K562 (cell line): ENCODE results near the gene MARCHF3. TPM values are rescaled to one million over a fixed set of nuclear protein-coding genes. Genes with fewer than 3 reads are reported as not detected.
A peak's percentile ranks its signal among the peaks of the same experiment; 100 is the strongest.

Experiments used
- ATAC-seq: fragments of 200-7000 bp; cut with Tn5 transposase; 3 replicates; pipeline ENCODE4 v1.9.1; 2020; ENCODE audit warnings: moderate library complexity
- BruUV-seq: library from RNA; stranded (reverse); fragments of 400-500 nt; replicated peaks from 2 replicates; lab custom pipeline; 2021; lab: Mats Ljungman, UMichigan
- CTCF ChIA-PET: fragments of 300-600 bp; formaldehyde crosslinking; extraction: SDS; loops from one replicate; lab custom pipeline; 2021; ENCODE audit warnings: low intra/inter-chr PET ratio; lab: Yijun Ruan, JAX
- POLR2A ChIA-PET: fragments of 300-600, 350-650 bp; sonication (Branson Sonifier 250); formaldehyde crosslinking; extraction: SDS; loops from one replicate; lab custom pipeline; 2021; ENCODE audit warnings: antibody characterized with exemption, inconsistent platforms; lab: Yijun Ruan, JAX
- DNase-seq, 4 experiments: peaks; one replicate each; pipeline versions ENCODE4 v3.0.0 to v3.0.0-alpha.2; 2011 to 2018; ENCODE audit warnings: low spot score in 3 of 4, mixed read lengths in 3 of 4; ENCODE audit errors: extremely low read depth in 1 of 4
- FAIRE-seq: peaks from 2 replicates; lab custom pipeline; 2011; peaks lifted over from hg19 to GRCh38; lab: Jason Lieb, UNC
- H2AFZ ChIP-seq: 2 replicates; pipeline ENCODE4 v1.6.0; 2011; ENCODE audit warnings: low read depth, low read length, control low read depth, inconsistent platforms
- H3K27ac ChIP-seq: fragments of 200-600 bp; 3 replicates; pipeline ENCODE4 v1.8.0; 2011; ENCODE audit warnings: low read depth, mild to moderate bottlenecking, control low read depth, inconsistent platforms, low read length, moderate library complexity, mixed read lengths; ENCODE audit errors: extremely low read depth
- H3K27me3 ChIP-seq, 2 experiments: fragments of 300-600 bp in 1 of 2; 2 replicates in 1 of 2; 3 replicates in 1 of 2; pipeline versions ENCODE4 v1.6.0 to v1.8.0; 2011; ENCODE audit warnings: inconsistent platforms in 2 of 2, low read length in 2 of 2, mild to moderate bottlenecking in 1 of 2, mixed read lengths in 1 of 2, moderate library complexity in 1 of 2; ENCODE audit not compliant: control insufficient read depth in 2 of 2, insufficient read depth in 2 of 2
- H3K36me3 ChIP-seq: fragments of 300-600 bp; 3 replicates; pipeline ENCODE4 v1.8.0; 2011; ENCODE audit warnings: mild to moderate bottlenecking, low read length, inconsistent platforms; ENCODE audit not compliant: control insufficient read depth, insufficient read depth
- H3K4me1 ChIP-seq, 2 experiments: fragments of 200-600 bp in 1 of 2; replicated peaks in 1 of 2; 2 replicates in 1 of 2; 3 replicates in 1 of 2; pipeline versions ENCODE4 v1.5.1 to v1.8.0; 2011; ENCODE audit warnings: inconsistent platforms in 2 of 2, low read length in 2 of 2, mild to moderate bottlenecking in 1 of 2, mixed read lengths in 1 of 2, moderate library complexity in 1 of 2; ENCODE audit not compliant: control insufficient read depth in 2 of 2, insufficient read depth in 2 of 2
- H3K4me2 ChIP-seq: 2 replicates; pipeline ENCODE4 v1.6.1; 2011; ENCODE audit warnings: low read length, control low read depth, inconsistent platforms, mixed read lengths; ENCODE audit not compliant: insufficient read depth
- H3K4me3 ChIP-seq: fragments of 200-600 bp; sonication (generic), shearing (Covaris generic); 2 replicates; pipeline ENCODE4 v1.5.1; 2016; ENCODE audit warnings: control low read depth, inconsistent platforms
- H3K79me2 ChIP-seq: fragments of 200-600 bp; 3 replicates; pipeline ENCODE4 v1.8.0; 2011; ENCODE audit warnings: low read length, inconsistent platforms; ENCODE audit not compliant: control insufficient read depth, insufficient read depth
- H3K9ac ChIP-seq, 2 experiments: 2 replicates each; pipeline versions ENCODE4 v1.6.0 to v1.6.1; 2011; ENCODE audit warnings: low read depth in 2 of 2, low read length in 2 of 2, control low read depth in 1 of 2, inconsistent platforms in 1 of 2, mild to moderate bottlenecking in 1 of 2, mixed read lengths in 1 of 2; ENCODE audit not compliant: insufficient read depth in 1 of 2
- H3K9me1 ChIP-seq: one replicate; pipeline ENCODE4 v1.6.0; 2011; ENCODE audit warnings: inconsistent platforms, mild to moderate bottlenecking, low read length, moderate library complexity; ENCODE audit not compliant: control insufficient read depth, insufficient read depth
- H3K9me3 ChIP-seq: replicated peaks from 2 replicates; pipeline ENCODE4 v1.5.1; 2011; ENCODE audit warnings: low read depth, low read length, inconsistent platforms; ENCODE audit not compliant: control insufficient read depth, insufficient read depth
- H4K20me1 ChIP-seq: replicated peaks from 2 replicates; pipeline ENCODE4 v1.6.1; 2011; ENCODE audit warnings: low read length, inconsistent platforms, mixed read lengths; ENCODE audit not compliant: control insufficient read depth, insufficient read depth
- CC2D1A ChIP-seq: fragments of 450-650 bp; IDR thresholded peaks from 2 replicates; pipeline ENCODE4 v1.6.1; 2017; ENCODE audit warnings: mild to moderate bottlenecking
- CEBPB ChIP-seq: fragments of 450-650 bp; IDR thresholded peaks from 2 replicates; pipeline ENCODE4 v1.6.1; 2016; ENCODE audit warnings: missing genetic modification characterization, missing compliant biosample characterization
- CEBPG ChIP-seq, 3 experiments: fragments of 200-800 bp in 1 of 3; sonication (Bioruptor generic) in 1 of 3; sonication (generic) in 1 of 3; formaldehyde crosslinking in 1 of 3; IDR thresholded peaks in 2 of 3; conservative IDR thresholded peaks in 1 of 3; 2 replicates each; pipeline versions ENCODE4 v1.6.1 to v1.8.0; 2016 to 2022; ENCODE audit warnings: missing compliant biosample characterization in 2 of 3, missing genetic modification characterization in 2 of 3, mild to moderate bottlenecking in 1 of 3, missing genetic modification reagents in 1 of 3
- DEAF1 ChIP-seq: fragments of 450-650 bp; formaldehyde crosslinking; IDR thresholded peaks from 2 replicates; pipeline ENCODE4 v1.4.0; 2020; ENCODE audit warnings: mild to moderate bottlenecking, moderate library complexity
- WGBS: fragments of 100-300 bp; shearing (Covaris generic); methylation state at CpG from one replicate; pipeline ENCODE4 v1.1.6; 2016; ENCODE audit warnings: low coverage, mixed read lengths; ENCODE audit not compliant: insufficient coverage; ENCODE audit errors: missing lambda C conversion rate; 5-methylcytosine and 5-hydroxymethylcytosine counted together
- in situ Hi-C: fragments of 300-500 bp; cut with MboI; formaldehyde crosslinking; loops from 4 replicates; pipeline ENCODE4 v1.15.0; 2018; ENCODE audit warnings: inconsistent platforms, mixed read lengths
- intact Hi-C: fragments of 100-400 bp; cut with micrococcal nuclease; formaldehyde crosslinking; loops from 2 replicates; pipeline ENCODE4 v1.14.2; 2022
- polyA plus RNA-seq, 8 experiments: library from polyadenylated mRNA; depleted of rRNA in 4 of 8; stranded (reverse) in 5 of 8; unstranded in 3 of 8; fragments of >200 nt; fragmentation: Nextera tagmentation in 2 of 8; fragmentation: Illumina TruSeq in 1 of 8; extraction: Ambion mirVana in 2 of 8; extraction: Trizol in 1 of 8; gene quantifications; 2 replicates each; pipeline versions ENCODE4 v1.2.1 to v1.2.3, GENCODE V29; 2011 to 2014; ENCODE audit warnings: inconsistent platforms in 1 of 8, missing spikeins in 1 of 8
- total RNA-seq, 7 experiments: library from RNA; depleted of rRNA in 6 of 7; stranded (reverse); fragments of >200 nt in 6 of 7; fragmentation: Illumina TruSeq in 2 of 7; extraction: Trizol in 2 of 7; gene quantifications; 2 replicates each; pipeline versions ENCODE4 v1.2.1 to v1.2.3, GENCODE V29; 2011 to 2021; ENCODE audit warnings: low replicate concordance in 1 of 7

Gene MARCHF3
- total and polyA plus RNA-seq, 9 of the 15 experiments (the other 6 are each of a cell fraction or from before 2014, with no cell fraction given): 5.6 to 37.4 (median 16.5) TPM

- DNase-seq: no peak
- no peaks in the 10 kb centered on the region for H3K9me3 ChIP-seq
- TF ChIP-seq CC2D1A: no peak
- TF ChIP-seq, all 486 proteins: peak for 0
- POLR2A ChIA-PET: interaction anchor here (0.5 to 1.5 kb wide), 4 partner anchors 8 to 241 kb away, joined by 3 to 4 read pairs (median 4); no protein-coding TSS in a partner anchor
- Histone ChIP-seq H3K4me2 (no peak overlapping the region), H3K27me3 (no peaks in the 10 kb centered on the region), H3K9ac (no peak overlapping the region), H3K79me2 (peaks cover 53% of the 10 kb centered on the region), H3K4me1 (peaks cover 5 to 30% of the 10 kb centered on the region in 2 experiments; a peak in 4 of 5 replicates), H2AFZ (no peak overlapping the region), H3K4me3 (no peak overlapping the region), H4K20me1 (no peaks in the 10 kb centered on the region), H3K9me1 (peaks cover 8% of the 10 kb centered on the region), H3K36me3 (peaks cover 4% of the 10 kb centered on the region; the same call in 2 of the 3 replicates), H3K27ac (no peak overlapping the region)
- 81% methylated on average over 2 of the region's 2 CpGs for WGBS
- intact Hi-C loops: no loop called here
- no peak for FAIRE-seq
- in situ Hi-C loops: no loop called here
- ATAC-seq: no peak
- CTCF ChIA-PET: no interaction called here
- BruUV-seq: no TSS peak
These were observed 80.9 kb downstream of the MARCHF3 start for GRCh38 chr5:126949475-126949874.

- in situ Hi-C loops: no loop called here
- ATAC-seq: peak; percentile 19; the same call in 1 of the 3 replicates
- POLR2A ChIA-PET: no interaction called here
These were observed 81.9 kb downstream of the MARCHF3 start for GRCh38 chr5:126948453-126948852.

More at GRCh38 chr5:126948453-126948852, 81.9 kb downstream of the MARCHF3 start:
- no peaks in the 10 kb centered on the region for H3K27me3 ChIP-seq
- DNase-seq (no peak), FAIRE-seq (no peak)
- no TSS peak for BruUV-seq
- H3K4me3 ChIP-seq: no peak overlapping the region
- H3K36me3 ChIP-seq: peaks cover 4% of the 10 kb centered on the region; the same call in 2 of the 3 replicates
- no peak overlapping the region for H3K9ac ChIP-seq
- H3K79me2 ChIP-seq: peaks cover 58% of the 10 kb centered on the region
- H4K20me1 ChIP-seq: no peaks in the 10 kb centered on the region
- intact Hi-C loops: no loop called here
- H3K9me3 ChIP-seq: no peaks in the 10 kb centered on the region
- CTCF ChIA-PET: no interaction called here
- H3K4me2 ChIP-seq: peak overlapping the region; percentile 26; the same call in 1 of the 2 replicates
- no peak overlapping the region for H3K27ac ChIP-seq
- no peak overlapping the region for H2AFZ ChIP-seq
- peaks cover 0 to 30% of the 10 kb centered on the region in 2 experiments; a peak in 4 of 5 replicates for H3K4me1 ChIP-seq
- no peak for TF ChIP-seq DEAF1 (CRISPR knock-in tag)
- no peak for TF ChIP-seq CEBPG (CRISPR knock-in tag; IDR thresholded peaks at IDR 0.05)
- TF ChIP-seq CEBPG (tag; conservative IDR thresholded peaks at IDR 0.05 in 1 of 2, IDR thresholded peaks at IDR 0.05 in 1 of 2): 0 out of 4 replicates have a peak, but pooled peaks of 1 of the 2 experiments have one; percentile 16
- peak; percentile 37; the same call in 1 of the 2 replicates for TF ChIP-seq CEBPB
- TF ChIP-seq, all 486 proteins: peak for 2
- peaks cover 8% of the 10 kb centered on the region for H3K9me1 ChIP-seq
- 81% methylated on average over 6 of the region's 6 CpGs for WGBS
